Heart left ventricle (tissue), 16 donors: ENCODE data around the gene SUSD1. TPM values are rescaled to one million over a fixed set of nuclear protein-coding genes. Genes with fewer than 3 reads are reported as not detected.

ENCODE experiments used
- ATAC-seq, 4 donors: fragments of 200-7000 bp; cut with Tn5 transposase; one replicate each; pipeline ENCODE4 v1.9.1; 2020 to 2022; ENCODE audit warnings: moderate library complexity in 4 of 4, mild to moderate bottlenecking in 3 of 4, moderate number of reproducible peaks in 1 of 4
- DNase-seq, 5 donors: peaks; one replicate each; pipeline ENCODE4 v3.0.0-alpha.2; 2020
- H3K27ac ChIP-seq, 12 donors: fragments of 200-600 bp; sonication (generic) in 4 of 12; one replicate each; pipeline versions ENCODE4 v1.5.0 to v1.8.0; 2016 to 2022; ENCODE audit warnings: mild to moderate bottlenecking in 2 of 12
- H3K27me3 ChIP-seq, 9 donors: fragments of 200-600 bp; sonication (generic) in 2 of 9; one replicate each; pipeline versions ENCODE4 v1.5.1 to v1.8.0; 2016 to 2022; ENCODE audit warnings: mild to moderate bottlenecking in 3 of 9
- H3K36me3 ChIP-seq, 9 donors: fragments of 200-600 bp; sonication (generic) in 2 of 9; one replicate each; pipeline versions ENCODE4 v1.5.0 to v1.8.0; 2018 to 2022; ENCODE audit warnings: mild to moderate bottlenecking in 2 of 9
- H3K4me1 ChIP-seq, 12 donors: fragments of 200-600 bp; sonication (generic) in 4 of 12; one replicate each; pipeline versions ENCODE4 v1.5.0 to v1.8.0; 2016 to 2022; ENCODE audit warnings: mild to moderate bottlenecking in 3 of 12
- H3K4me3 ChIP-seq, 12 donors: fragments of 200-600 bp; sonication (generic) in 4 of 12; one replicate each; pipeline versions ENCODE4 v1.5.0 to v1.8.0; 2017 to 2022; ENCODE audit warnings: mild to moderate bottlenecking in 9 of 12, moderate library complexity in 4 of 12
- H3K9me3 ChIP-seq, 12 donors: fragments of 200-600 bp; sonication (generic) in 4 of 12; one replicate each; pipeline versions ENCODE4 v1.5.0 to v1.8.0; 2016 to 2022; ENCODE audit warnings: mild to moderate bottlenecking in 1 of 12
- CTCF ChIP-seq, 12 donors: fragments of 200-600 bp; sonication (generic) in 4 of 12; IDR thresholded peaks; one replicate each; pipeline versions ENCODE4 v1.5.0 to v1.8.0; 2018 to 2022; ENCODE audit warnings: antibody characterized with exemption in 12 of 12, mild to moderate bottlenecking in 5 of 12
- POLR2A ChIP-seq, 2 donors: fragments of 450-650 bp; IDR thresholded peaks; one replicate each; pipeline ENCODE4 v1.6.1; 2017; ENCODE audit warnings: antibody characterized with exemption in 2 of 2, mild to moderate bottlenecking in 2 of 2, moderate library complexity in 2 of 2
- WGBS, 4 donors: extraction: QIAGEN DNeasy Blood & Tissue Kit in 2 of 4; methylation state at CpG; one replicate each; pipeline versions ENCODE4 v1.1.5 to v1.1.7; 2013 to 2018; 5-methylcytosine and 5-hydroxymethylcytosine counted together
- intact Hi-C, 10 donors: fragments of 100-400 bp; cut with DNase I; formaldehyde crosslinking; loops; one replicate each; pipeline versions ENCODE4 v1.11.1 to v1.14.2; 2022
- polyA plus RNA-seq, 2 donors: library from polyadenylated mRNA; stranded (reverse); fragments of 200-250 nt; gene quantifications; one replicate each; pipeline ENCODE4 v1.2.3, GENCODE V29; 2013
- total RNA-seq, 9 donors: library from RNA; depleted of rRNA in 2 of 9; stranded (reverse); fragments of >200 nt in 2 of 9; fragmentation: NEBNext Ultra II Directional in 3 of 9; extraction: Animal tissue kit (Norgen Biotek cat#: 25700) in 3 of 9; gene quantifications; one replicate each; pipeline versions ENCODE4 v1.1.0 to v1.2.4, GENCODE V29; 2016 to 2023
- donor health status: ischemic (EF 13 %, LVEDD 7.1; RV severe dilation, severe dysfunction).
- donor health status: healthy with polysubstance abuse.
- donor health status: DM: no; HTN: yes; CAD: no.
- donor health status: DM: no; HTN: no; CAD: no.
- donor health status: ischemic (EF 25% LVEDD 6.9; RV normal size, moderate dysfunction).
- donor health status: ischemic (EF 25% LVEDD 5.7; RV mildly dilated, moderate dysfunction).
- donor health status: healthy.
- donor health status: DM: yes; HTN: yes; CAD: no.
- donor health status: ischemic (EF 35%, LVEDD 5.7; RV mildly dilated, moderate dysfunction).
- donor health status: nonischemic (EF 11% LVEDD 7.7; RV severe dilation, severe dysfunction).
- donor health status: DM: yes; HTN: yes; CAD: no.
- donor health status: PGD.
- donor health status: ischemic (EF 29% LVEDD 5.4; RV normal size, mild dysfunction).
- donor health status: nonischemic (EF 23%, LVEDD 6.1; RV moderate dilation, normal function).

The SUSD1 gene
- total and polyA plus RNA-seq, 11 donors: 1.0 to 22.7 (median 6.0) TPM

GRCh38 chr9:112119225-112120029, 55.7 kb downstream of the SUSD1 start:
- H3K27me3 ChIP-seq: no peaks in the 10 kb centered on the region
- no peak overlapping the region for H3K27ac ChIP-seq
- no peak for TF ChIP-seq POLR2A (IDR thresholded peaks at IDR 0.05)
- no peak for TF ChIP-seq CTCF (IDR thresholded peaks at IDR 0.05)
- intact Hi-C loops: loop anchor here in 1 of 10 donors (10.0 kb wide), 1 partner anchor 695 kb away; no protein-coding TSS in a partner anchor
- no peak overlapping the region for H3K4me3 ChIP-seq
- no peak for ATAC-seq
- H3K36me3 ChIP-seq: peaks cover 0 to 57% (median 12%) of the 10 kb centered on the region in 9 donors
- H3K4me1 ChIP-seq: no peaks in the 10 kb centered on the region
- no peaks in the 10 kb centered on the region for H3K9me3 ChIP-seq
- 87 to 92% (median 89%) methylated on average over 10 of the region's 10 CpGs for WGBS, 4 donors
- DNase-seq: no peak

GRCh38 chr9:112118009-112118408, 57.1 kb downstream of the SUSD1 start:
- intact Hi-C loops: loop anchor here in 1 of 10 donors (10.0 kb wide), 1 partner anchor 697 kb away; no protein-coding TSS in a partner anchor
- Histone ChIP-seq H3K4me3 (no peak overlapping the region), H3K36me3 (peaks cover 0 to 44% (median under 1%) of the 10 kb centered on the region in 9 donors), H3K9me3 (no peaks in the 10 kb centered on the region), H3K27me3 (no peaks in the 10 kb centered on the region), H3K4me1 (no peaks in the 10 kb centered on the region), H3K27ac (no peak overlapping the region)
- WGBS, 4 donors: 94 to 100% (median 98%) methylated on average over 1 of the region's 1 CpG
- ATAC-seq: no peak
- no peak for DNase-seq
- no peak for TF ChIP-seq CTCF (IDR thresholded peaks at IDR 0.05)
- no peak for TF ChIP-seq POLR2A (IDR thresholded peaks at IDR 0.05)

GRCh38 chr9:112115970-112116753, 58.9 kb downstream of the SUSD1 start:
- peaks cover 0 to 42% (median 4%) of the 10 kb centered on the region in 9 donors for H3K36me3 ChIP-seq

More at GRCh38 chr9:112115970-112116753, 58.9 kb downstream of the SUSD1 start:
- Histone ChIP-seq H3K27ac (no peak overlapping the region), H3K4me1 (peaks cover 0 to 9% (median 0%) of the 10 kb centered on the region in 12 donors), H3K27me3 (no peaks in the 10 kb centered on the region), H3K9me3 (no peaks in the 10 kb centered on the region), H3K4me3 (no peak overlapping the region)
- DNase-seq (no peak), ATAC-seq (no peak)
- WGBS, 4 donors: 87 to 94% (median 89%) methylated on average over 3 of the region's 3 CpGs
- TF ChIP-seq POLR2A (IDR thresholded peaks at IDR 0.05) (no peak), CTCF (IDR thresholded peaks at IDR 0.05) (no peak)
- intact Hi-C loops: loop anchor here in 1 of 10 donors (10.0 kb wide), 1 partner anchor 699 kb away; no protein-coding TSS in a partner anchor
